Measurements from ENCODE around the gene ARHGAP8. TPM values are rescaled to one million over a fixed set of nuclear protein-coding genes. Genes with fewer than 3 reads are reported as not detected.

ARHGAP8 gene
- total RNA-seq, 2 experiments from 2014 or later, result 2.2 to 2.9 TPM

- Mint-ChIP-seq H3K36me3 (no peaks in the 10 kb centered on the region), H3K4me3 (no peak overlapping the region), H3K9me3 (no peaks in the 10 kb centered on the region), H3K27ac (no peak overlapping the region), H3K27me3 (peaks cover 7% of the 10 kb centered on the region), H3K4me1 (peaks cover 5% of the 10 kb centered on the region)
- POLR2A ChIA-PET, result no interaction called here
- ATAC-seq (ENCODE audit: low read depth) (no peak), DNase-seq (no peak)
Measured at GRCh38 chr22:44828193-44828592, 75.8 kb downstream of the ARHGAP8 start.

GRCh38 chr22:44831885-44832284, 79.5 kb downstream of the ARHGAP8 start:
- Mint-ChIP-seq H3K27ac (no peak overlapping the region), H3K36me3 (no peaks in the 10 kb centered on the region), H3K9me3 (peaks cover 4% of the 10 kb centered on the region), H3K4me1 (peaks cover 3% of the 10 kb centered on the region), H3K4me3 (no peak overlapping the region), H3K27me3 (peaks cover 16% of the 10 kb centered on the region)
- ATAC-seq (ENCODE audit: low read depth) (no peak), DNase-seq (no peak)
- POLR2A ChIA-PET, result no interaction called here

- H3K4me1 Mint-ChIP-seq, result no peaks in the 10 kb centered on the region
- no peaks in the 10 kb centered on the region for H3K36me3 Mint-ChIP-seq
- no peak overlapping the region for H3K27ac Mint-ChIP-seq
- peaks cover 4% of the 10 kb centered on the region for H3K9me3 Mint-ChIP-seq
- ATAC-seq (ENCODE audit: low read depth), result no peak
- no peak for DNase-seq
- H3K27me3 Mint-ChIP-seq, result peaks cover 16% of the 10 kb centered on the region
- POLR2A ChIA-PET, result no interaction called here
- H3K4me3 Mint-ChIP-seq, result no peak overlapping the region
Measured at GRCh38 chr22:44834065-44834464, 81.7 kb downstream of the ARHGAP8 start.

GRCh38 chr22:44837481-44837880, 85.1 kb downstream of the ARHGAP8 start:
- ATAC-seq (ENCODE audit: low read depth) (no peak), DNase-seq (no peak)
- POLR2A ChIA-PET, result no interaction called here
- Mint-ChIP-seq H3K9me3 (peaks cover 4% of the 10 kb centered on the region), H3K4me1 (no peaks in the 10 kb centered on the region), H3K36me3 (no peaks in the 10 kb centered on the region), H3K27ac (no peak overlapping the region), H3K4me3 (no peak overlapping the region), H3K27me3 (peaks cover 14% of the 10 kb centered on the region)

- ATAC-seq (ENCODE audit: low read depth), result no peak
- no peak for DNase-seq
- Mint-ChIP-seq H3K4me1 (no peaks in the 10 kb centered on the region), H3K27ac (no peak overlapping the region), H3K27me3 (peaks cover 6% of the 10 kb centered on the region), H3K36me3 (no peaks in the 10 kb centered on the region), H3K4me3 (no peak overlapping the region), H3K9me3 (peaks cover 4% of the 10 kb centered on the region)
- POLR2A ChIA-PET, result no interaction called here
Measured at GRCh38 chr22:44838316-44839016, 86.1 kb downstream of the ARHGAP8 start.

GRCh38 chr22:44839061-44839460, 86.7 kb downstream of the ARHGAP8 start:
- POLR2A ChIA-PET, result no interaction called here
- Mint-ChIP-seq H3K36me3 (no peaks in the 10 kb centered on the region), H3K4me1 (no peaks in the 10 kb centered on the region), H3K4me3 (no peak overlapping the region), H3K27ac (no peak overlapping the region), H3K9me3 (peaks cover 2% of the 10 kb centered on the region), H3K27me3 (peaks cover 3% of the 10 kb centered on the region)
- DNase-seq (no peak), ATAC-seq (ENCODE audit: low read depth) (no peak)

- POLR2A ChIA-PET, result no interaction called here
- H3K27ac Mint-ChIP-seq, result no peak overlapping the region
- peaks cover 3% of the 10 kb centered on the region for H3K27me3 Mint-ChIP-seq
- H3K4me1 Mint-ChIP-seq, result no peaks in the 10 kb centered on the region
- no peaks in the 10 kb centered on the region for H3K9me3 Mint-ChIP-seq
- DNase-seq (no peak), ATAC-seq (ENCODE audit: low read depth) (no peak)
- no peak overlapping the region for H3K4me3 Mint-ChIP-seq
- H3K36me3 Mint-ChIP-seq, result no peaks in the 10 kb centered on the region
Measured at GRCh38 chr22:44839721-44840120, 87.3 kb downstream of the ARHGAP8 start.

- DNase-seq (no peak), ATAC-seq (ENCODE audit: low read depth) (no peak)
- H3K36me3 Mint-ChIP-seq, result no peaks in the 10 kb centered on the region
- H3K9me3 Mint-ChIP-seq, result no peaks in the 10 kb centered on the region
- H3K4me1 Mint-ChIP-seq, result no peaks in the 10 kb centered on the region
- POLR2A ChIA-PET, result no interaction called here
- H3K4me3 Mint-ChIP-seq, result no peak overlapping the region
- H3K27ac Mint-ChIP-seq, result no peak overlapping the region
- peaks cover 3% of the 10 kb centered on the region for H3K27me3 Mint-ChIP-seq
Measured at GRCh38 chr22:44840611-44841322, 88.4 kb downstream of the ARHGAP8 start.

- H3K4me1 Mint-ChIP-seq, result no peaks in the 10 kb centered on the region
- no peak overlapping the region for H3K4me3 Mint-ChIP-seq
- POLR2A ChIA-PET, result no interaction called here
- H3K27ac Mint-ChIP-seq, result no peak overlapping the region
- no peaks in the 10 kb centered on the region for H3K36me3 Mint-ChIP-seq
- H3K9me3 Mint-ChIP-seq, result no peaks in the 10 kb centered on the region
- peaks cover 3% of the 10 kb centered on the region for H3K27me3 Mint-ChIP-seq
- DNase-seq, result no peak
- ATAC-seq (ENCODE audit: low read depth), result no peak
Measured at GRCh38 chr22:44842417-44842816, 90.0 kb downstream of the ARHGAP8 start.

- ATAC-seq (ENCODE audit: low read depth) (no peak), DNase-seq (no peak)
- H3K4me3 Mint-ChIP-seq, result no peak overlapping the region
- no peak overlapping the region for H3K27ac Mint-ChIP-seq
- H3K27me3 Mint-ChIP-seq, result peaks cover 3% of the 10 kb centered on the region
- no peaks in the 10 kb centered on the region for H3K4me1 Mint-ChIP-seq
- POLR2A ChIA-PET, result no interaction called here
- no peaks in the 10 kb centered on the region for H3K36me3 Mint-ChIP-seq
- H3K9me3 Mint-ChIP-seq, result no peaks in the 10 kb centered on the region
Measured at GRCh38 chr22:44845191-44845590, 92.8 kb downstream of the ARHGAP8 start.

- POLR2A ChIA-PET, result no interaction called here
- H3K36me3 Mint-ChIP-seq, result no peaks in the 10 kb centered on the region
- H3K27ac Mint-ChIP-seq, result no peak overlapping the region
- ATAC-seq (ENCODE audit: low read depth), result no peak
- no peaks in the 10 kb centered on the region for H3K9me3 Mint-ChIP-seq
- H3K27me3 Mint-ChIP-seq, result peaks cover 3% of the 10 kb centered on the region
- no peaks in the 10 kb centered on the region for H3K4me1 Mint-ChIP-seq
- no peak for DNase-seq
- no peak overlapping the region for H3K4me3 Mint-ChIP-seq
Measured at GRCh38 chr22:44845796-44846720, 93.7 kb downstream of the ARHGAP8 start.

- Mint-ChIP-seq H3K9me3 (no peaks in the 10 kb centered on the region), H3K4me1 (no peaks in the 10 kb centered on the region), H3K36me3 (no peaks in the 10 kb centered on the region), H3K4me3 (no peak overlapping the region), H3K27me3 (peaks cover 3% of the 10 kb centered on the region), H3K27ac (no peak overlapping the region)
- POLR2A ChIA-PET, result no interaction called here
- ATAC-seq (ENCODE audit: low read depth), result no peak
- DNase-seq, result no peak
Measured at GRCh38 chr22:44846726-44847275, 94.4 kb downstream of the ARHGAP8 start.

- peaks cover 3% of the 10 kb centered on the region for H3K27me3 Mint-ChIP-seq
- DNase-seq (no peak), ATAC-seq (ENCODE audit: low read depth) (no peak)
- no peaks in the 10 kb centered on the region for H3K36me3 Mint-ChIP-seq
- no peaks in the 10 kb centered on the region for H3K9me3 Mint-ChIP-seq
- POLR2A ChIA-PET, result no interaction called here
- no peaks in the 10 kb centered on the region for H3K4me1 Mint-ChIP-seq
- H3K27ac Mint-ChIP-seq, result no peak overlapping the region
- H3K4me3 Mint-ChIP-seq, result no peak overlapping the region
Measured at GRCh38 chr22:44847380-44847779, 95.0 kb downstream of the ARHGAP8 start.
